Activated CD8-positive, alpha-beta T cell treated with anti-CD3 and anti-CD28 coated beads for 36 hours (primary cell): ENCODE measurements around the gene NEB. TPM values are rescaled to one million over a fixed set of nuclear protein-coding genes. Genes with fewer than 3 reads are reported as not detected.

Experiments used
- ATAC-seq: fragments of 200-7000 bp; cut with Tn5 transposase; one replicate; pipeline ENCODE4 v1.10.0; 2021; ENCODE audit warnings: mild to moderate bottlenecking, moderate library complexity
- CTCF ChIA-PET: fragments of 350-600 bp; sonication (Branson Sonifier 250); formaldehyde crosslinking; loops from one replicate; lab custom pipeline; 2021; ENCODE audit warnings: antibody characterized with exemption; lab: Charles Lee
- POLR2A ChIA-PET: fragments of 350-600 bp; sonication (Branson Sonifier 250); formaldehyde crosslinking; loops from one replicate; lab custom pipeline; 2021; ENCODE audit warnings: antibody characterized with exemption; lab: Charles Lee
- DNase-seq: peaks from one replicate; pipeline ENCODE4 v3.0.0-alpha.2; 2020
- H3K27ac Mint-ChIP-seq: one replicate; pipeline ENCODE4 v1.8.0; 2021; ENCODE audit warnings: mild to moderate bottlenecking, mixed read lengths
- H3K27me3 Mint-ChIP-seq: one replicate; pipeline ENCODE4 v1.8.0; 2021; ENCODE audit warnings: mixed read lengths
- H3K36me3 Mint-ChIP-seq: one replicate; pipeline ENCODE4 v1.8.0; 2021; ENCODE audit warnings: low read depth, mixed read lengths
- H3K4me1 Mint-ChIP-seq: one replicate; pipeline ENCODE4 v1.8.0; 2021; ENCODE audit warnings: low read depth, mixed read lengths
- H3K4me3 Mint-ChIP-seq: one replicate; pipeline ENCODE4 v1.8.0; 2021; ENCODE audit warnings: mild to moderate bottlenecking, moderate library complexity, mixed read lengths
- H3K9me3 Mint-ChIP-seq: one replicate; pipeline ENCODE4 v1.8.0; 2021; ENCODE audit warnings: mixed read lengths
- CTCF ChIP-seq: fragments of 200-600 bp; IDR thresholded peaks from one replicate; pipeline ENCODE4 v1.8.0; 2022; ENCODE audit warnings: antibody characterized with exemption, mild to moderate bottlenecking
- intact Hi-C: fragments of 100-400 bp; cut with micrococcal nuclease; formaldehyde crosslinking; loops from one replicate; pipeline ENCODE4 v1.10.0; 2022
- total RNA-seq, 2 experiments: library from RNA; stranded (reverse); gene quantifications; one replicate each; pipeline ENCODE4 v1.2.3, GENCODE V29; 2021

Gene NEB
- total RNA-seq, 2 experiments from 2014 or later: 0.18 to 0.34 TPM

GRCh38 chr2:151682459-151683003 is 51.7 kb downstream of the NEB start:
- Mint-ChIP-seq H3K4me3 (no peak overlapping the region), H3K4me1 (no peaks in the 10 kb centered on the region), H3K27me3 (no peaks in the 10 kb centered on the region), H3K9me3 (no peaks in the 10 kb centered on the region), H3K27ac (no peak overlapping the region), H3K36me3 (no peaks in the 10 kb centered on the region)
- ATAC-seq (no peak), DNase-seq (no peak)
- ChIA-PET POLR2A (interaction anchor here (1.1 kb wide), 1 partner anchor 13 kb away, joined by 4 read pairs; no protein-coding TSS in a partner anchor), CTCF (interaction anchor here (1.0 to 1.1 kb wide), 2 partner anchors 14 to 343 kb away, joined by 3 to 4 read pairs; no protein-coding TSS in a partner anchor)
- TF ChIP-seq CTCF: no peak
- intact Hi-C loops: no loop called here

- POLR2A ChIA-PET: interaction anchor here (0.6 kb wide), 1 partner anchor 57 kb away, joined by 3 read pairs; no protein-coding TSS in a partner anchor
- no peak overlapping the region for H3K4me3 Mint-ChIP-seq
- no peaks in the 10 kb centered on the region for H3K9me3 Mint-ChIP-seq
- CTCF ChIA-PET: no interaction called here
- no peak overlapping the region for H3K27ac Mint-ChIP-seq
- no peaks in the 10 kb centered on the region for H3K4me1 Mint-ChIP-seq
- H3K36me3 Mint-ChIP-seq: no peaks in the 10 kb centered on the region
- intact Hi-C loops: no loop called here
- no peaks in the 10 kb centered on the region for H3K27me3 Mint-ChIP-seq
- no peak for TF ChIP-seq CTCF
- ATAC-seq (no peak), DNase-seq (no peak)
These were observed 53.2 kb downstream of the NEB start for GRCh38 chr2:151681051-151681450.

GRCh38 chr2:151679994-151680393 is 54.3 kb downstream of the NEB start:
- DNase-seq: no peak
- Mint-ChIP-seq H3K27me3 (no peaks in the 10 kb centered on the region), H3K4me1 (no peaks in the 10 kb centered on the region), H3K9me3 (no peaks in the 10 kb centered on the region), H3K4me3 (no peak overlapping the region), H3K36me3 (no peaks in the 10 kb centered on the region), H3K27ac (no peak overlapping the region)
- ChIA-PET POLR2A (no interaction called here), CTCF (no interaction called here)
- no peak for TF ChIP-seq CTCF
- ATAC-seq: no peak
- intact Hi-C loops: no loop called here

GRCh38 chr2:151678849-151679248 is 55.4 kb downstream of the NEB start:
- no peak for TF ChIP-seq CTCF
- CTCF ChIA-PET: interaction anchor here (1.3 kb wide), 1 partner anchor 347 kb away, joined by 5 read pairs; no protein-coding TSS in a partner anchor
- no peak for DNase-seq
- Mint-ChIP-seq H3K27ac (no peak overlapping the region), H3K4me1 (no peaks in the 10 kb centered on the region), H3K36me3 (no peaks in the 10 kb centered on the region), H3K9me3 (no peaks in the 10 kb centered on the region), H3K27me3 (no peaks in the 10 kb centered on the region), H3K4me3 (no peak overlapping the region)
- ATAC-seq: no peak
- POLR2A ChIA-PET: interaction anchor here (1.0 kb wide), 1 partner anchor 15 kb away, joined by 3 read pairs; no protein-coding TSS in a partner anchor
- intact Hi-C loops: no loop called here

- no peaks in the 10 kb centered on the region for H3K36me3 Mint-ChIP-seq
- no peak for TF ChIP-seq CTCF
- peaks cover 10% of the 10 kb centered on the region for H3K4me1 Mint-ChIP-seq
- ChIA-PET CTCF (no interaction called here), POLR2A (no interaction called here)
- H3K4me3 Mint-ChIP-seq: no peak overlapping the region
- ATAC-seq (no peak), DNase-seq (no peak)
- intact Hi-C loops: no loop called here
- H3K27ac Mint-ChIP-seq: no peak overlapping the region
- H3K9me3 Mint-ChIP-seq: no peaks in the 10 kb centered on the region
- no peaks in the 10 kb centered on the region for H3K27me3 Mint-ChIP-seq
These were observed 61.3 kb downstream of the NEB start for GRCh38 chr2:151673016-151673415.
